DND-41 (cell line): ENCODE results near the gene RNU5B-1.

Experiments used
- ATAC-seq: fragments of 200-7000 bp; cut with Tn5 transposase; 3 replicates; pipeline ENCODE4 v1.9.1; 2021; ENCODE audit warnings: low read depth; ENCODE audit not compliant: insufficient read depth
- DNase-seq: peaks from one replicate; pipeline ENCODE4 v3.0.0-alpha.2; 2020
- H2AFZ ChIP-seq: 2 replicates; pipeline ENCODE4 v1.6.0; 2012; ENCODE audit warnings: low read depth, low read length
- H3K27ac ChIP-seq: 2 replicates; pipeline ENCODE4 v1.5.1; 2012; ENCODE audit warnings: low read length, inconsistent platforms
- H3K27me3 ChIP-seq: fragments of 200-600 bp; sonication (generic); 2 replicates; pipeline ENCODE4 v1.6.0; 2012; ENCODE audit warnings: low read length, mild to moderate bottlenecking, inconsistent platforms; ENCODE audit not compliant: insufficient read depth, poor library complexity
- H3K36me3 ChIP-seq: 2 replicates; pipeline ENCODE4 v1.5.1; 2012; ENCODE audit warnings: low read length, inconsistent platforms; ENCODE audit not compliant: insufficient read depth
- H3K4me1 ChIP-seq: 2 replicates; pipeline ENCODE4 v1.5.1; 2012; ENCODE audit warnings: mild to moderate bottlenecking, low read length; ENCODE audit not compliant: insufficient read depth
- H3K4me2 ChIP-seq: 2 replicates; pipeline ENCODE4 v1.6.0; 2012; ENCODE audit warnings: mild to moderate bottlenecking, moderate library complexity, low read length, inconsistent platforms; ENCODE audit not compliant: insufficient read depth
- H3K4me3 ChIP-seq, 2 experiments: fragments of 200-600 bp in 1 of 2; shearing (Covaris generic) in 1 of 2; 2 replicates each; pipeline ENCODE4 v1.5.1; 2012 to 2016; ENCODE audit warnings: inconsistent platforms in 2 of 2, low read length in 2 of 2, mild to moderate bottlenecking in 2 of 2, low read depth in 1 of 2, moderate library complexity in 1 of 2
- H3K79me2 ChIP-seq: 2 replicates; pipeline ENCODE4 v1.6.0; 2012; ENCODE audit warnings: low read length, inconsistent platforms; ENCODE audit not compliant: insufficient read depth
- H3K9ac ChIP-seq: 2 replicates; pipeline ENCODE4 v1.6.0; 2012; ENCODE audit warnings: low read depth, mild to moderate bottlenecking, inconsistent platforms, low read length, moderate library complexity
- H3K9me3 ChIP-seq: 2 replicates; pipeline ENCODE4 v1.5.1; 2012; ENCODE audit warnings: low read length, moderate library complexity, mild to moderate bottlenecking, inconsistent platforms; ENCODE audit not compliant: insufficient read depth, severe bottlenecking
- H4K20me1 ChIP-seq: 2 replicates; pipeline ENCODE4 v1.6.0; 2012; ENCODE audit warnings: low read length; ENCODE audit not compliant: insufficient read depth
- CTCF ChIP-seq: IDR thresholded peaks from 2 replicates; pipeline ENCODE4 v1.5.1; 2012; ENCODE audit warnings: borderline replicate concordance, low read length, moderate library complexity, mild to moderate bottlenecking; ENCODE audit not compliant: poor library complexity, severe bottlenecking; ENCODE audit errors: extremely low read depth
- EZH2 ChIP-seq: IDR thresholded peaks from 3 replicates; pipeline ENCODE4 v1.6.1; 2012; ENCODE audit warnings: borderline replicate concordance, low read depth, mild to moderate bottlenecking, moderate library complexity, low read length, inconsistent platforms; ENCODE audit not compliant: severe bottlenecking

RNU5B-1 gene

DNA sequence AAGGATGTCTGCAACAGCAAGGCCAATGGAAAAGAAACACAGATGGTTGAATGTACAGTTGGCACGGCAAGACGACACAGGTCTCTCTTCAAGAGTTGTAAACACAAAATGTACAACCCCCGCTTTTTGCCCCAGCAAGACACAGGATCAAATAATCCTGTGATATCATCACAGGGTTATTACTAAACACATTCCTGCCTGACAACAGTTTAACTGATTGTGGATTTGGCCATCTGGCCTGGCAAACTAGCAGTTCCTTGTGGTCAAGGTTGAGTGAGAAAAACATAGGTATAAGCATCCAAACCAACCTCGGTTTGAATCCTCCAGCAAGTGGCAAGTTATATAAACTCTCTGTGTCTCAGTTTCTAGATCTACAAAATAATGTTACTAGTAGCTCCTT, 41.2 kb upstream of the RNU5B-1 start:
- Histone ChIP-seq H3K4me2 (no peak overlapping the region), H3K36me3 (peaks cover 59% of the 10 kb centered on the region), H4K20me1 (peaks cover 6% of the 10 kb centered on the region; the same call in 1 of the 2 replicates), H3K4me1 (no peaks in the 10 kb centered on the region), H3K27me3 (no peaks in the 10 kb centered on the region), H3K4me3 (no peak overlapping the region), H3K27ac (no peak overlapping the region), H3K9ac (no peak overlapping the region), H3K79me2 (no peaks in the 10 kb centered on the region), H3K9me3 (no peaks in the 10 kb centered on the region), H2AFZ (no peak overlapping the region)
- no peak for DNase-seq
- no peak for ATAC-seq
- no peak for TF ChIP-seq CTCF
- TF ChIP-seq EZH2 = no peak

DNA sequence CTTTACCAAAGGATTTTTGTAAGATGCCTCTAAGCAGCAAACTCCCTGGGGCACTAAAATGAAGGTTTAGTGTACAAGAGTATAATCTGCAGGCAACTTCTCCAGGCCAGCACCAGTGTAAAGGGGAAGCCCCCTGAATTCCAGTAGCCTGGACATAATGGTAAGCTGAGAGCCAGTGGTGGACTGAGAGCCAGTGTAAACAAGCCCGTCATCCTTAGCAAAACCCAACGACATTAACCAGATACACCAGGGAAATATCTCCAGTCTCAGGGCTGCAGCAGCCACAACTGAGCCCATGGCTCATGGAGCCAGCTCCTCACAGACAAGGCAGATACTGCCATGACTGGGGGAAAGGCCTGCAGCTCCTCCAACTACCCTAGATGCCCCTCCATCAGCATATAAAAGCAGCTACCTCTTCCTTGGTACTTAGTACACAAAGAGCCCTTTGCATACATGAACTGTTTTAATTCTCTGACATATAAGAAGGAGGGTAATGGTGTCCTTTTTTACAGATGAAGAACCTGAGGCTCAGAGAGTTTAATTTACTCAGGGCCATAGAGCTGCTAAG, 39.5 kb upstream of the RNU5B-1 start:
- no peak overlapping the region for H3K9ac ChIP-seq
- no peaks in the 10 kb centered on the region for H3K4me1 ChIP-seq
- peaks cover 49% of the 10 kb centered on the region for H3K36me3 ChIP-seq
- no peaks in the 10 kb centered on the region for H3K27me3 ChIP-seq
- no peaks in the 10 kb centered on the region for H3K9me3 ChIP-seq
- ATAC-seq (no peak), DNase-seq (no peak)
- no peak for TF ChIP-seq EZH2
- no peak for TF ChIP-seq CTCF
- no peak overlapping the region for H2AFZ ChIP-seq
- no peak overlapping the region for H3K4me3 ChIP-seq
- peaks cover 6% of the 10 kb centered on the region; the same call in 1 of the 2 replicates for H4K20me1 ChIP-seq
- H3K27ac ChIP-seq = no peak overlapping the region
- H3K79me2 ChIP-seq = no peaks in the 10 kb centered on the region
- H3K4me2 ChIP-seq = no peak overlapping the region

DNA sequence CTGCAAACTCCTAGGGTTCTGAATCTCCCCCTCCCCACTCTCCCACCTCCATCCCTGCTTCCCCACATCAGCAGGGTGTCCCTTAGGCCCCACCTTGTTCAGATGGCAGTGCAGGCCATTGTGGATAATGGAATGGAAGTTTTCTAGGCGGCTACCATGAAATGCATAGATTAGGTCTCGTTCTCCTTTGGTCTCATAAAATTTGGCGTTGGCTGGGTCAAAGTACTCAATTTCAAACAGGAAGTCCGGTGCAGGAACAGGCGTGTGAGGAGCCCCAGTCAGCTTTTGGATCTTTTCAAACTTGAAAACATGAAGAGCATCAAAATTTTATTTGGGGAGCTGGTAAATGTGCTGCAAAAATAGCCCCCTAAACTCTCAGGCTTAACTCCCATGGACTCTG, 38.0 kb upstream of the RNU5B-1 start:
- H3K4me1 ChIP-seq = no peaks in the 10 kb centered on the region

More for the DNA sequence above, 38.0 kb upstream of the RNU5B-1 start:
- no peak for ATAC-seq
- Histone ChIP-seq H3K36me3 (peaks cover 48% of the 10 kb centered on the region), H3K79me2 (no peaks in the 10 kb centered on the region), H3K9me3 (no peaks in the 10 kb centered on the region), H3K27me3 (no peaks in the 10 kb centered on the region), H3K27ac (no peak overlapping the region), H3K4me2 (no peak overlapping the region), H2AFZ (no peak overlapping the region), H4K20me1 (peaks cover 6% of the 10 kb centered on the region; the same call in 1 of the 2 replicates), H3K4me3 (no peak overlapping the region), H3K9ac (no peak overlapping the region)
- TF ChIP-seq CTCF (no peak), EZH2 (no peak)
- DNase-seq = no peak
